ENCODE results near the gene FRMD4B. TPM values are rescaled to one million over a fixed set of nuclear protein-coding genes. Genes with fewer than 3 reads are reported as not detected.

The FRMD4B gene
- total and polyA plus RNA-seq, 4 donors, result 16.6 to 96.4 (median 39.0) TPM

- Histone ChIP-seq H3K9me3 (ENCODE audit: control insufficient read depth in 4 of 4, insufficient read depth in 3 of 4, low read length in 3 of 4) (no peaks in the 10 kb centered on the region), H3K27me3 (ENCODE audit: control insufficient read depth in 3 of 3, insufficient read depth in 3 of 3, low read length in 2 of 3) (no peaks in the 10 kb centered on the region), H3K9ac (ENCODE audit: insufficient read depth in 1 of 2, low read length in 2 of 2) (no peak overlapping the region), H3K36me3 (ENCODE audit: control insufficient read depth in 4 of 4, insufficient read depth in 4 of 4, low read length in 4 of 4) (peaks cover 0 to 2% (median 0%) of the 10 kb centered on the region in 4 donors), H3K4me3 (no peak overlapping the region), H3K4me1 (ENCODE audit: control insufficient read depth in 5 of 5, insufficient read depth in 5 of 5, low read length in 5 of 5) (peaks cover 0 to 16% (median 8%) of the 10 kb centered on the region in 5 donors), H3K27ac (ENCODE audit: low read depth in 1 of 2, low read length in 1 of 2) (peak overlapping the region; percentile 17 to 94)
- DNase-seq (peak; percentile 59 to 91 (median 79)), ATAC-seq (ENCODE audit: insufficient read depth, low FRiP score) (peak; percentile 87)
- TF ChIP-seq CTCF (IDR thresholded peaks at IDR 0.05; ENCODE audit: control extremely low read depth, extremely low read depth), result no peak
- 26 to 31% methylated on average over 10 of the region's 10 CpGs for WGBS, 2 donors
Observed at GRCh38 chr3:69330891-69331400, 54.9 kb downstream of the FRMD4B start.

GRCh38 chr3:69329892-69330291 is 56.0 kb downstream of the FRMD4B start:
- Histone ChIP-seq H3K4me3 (no peak overlapping the region), H3K27me3 (ENCODE audit: control insufficient read depth in 3 of 3, insufficient read depth in 3 of 3, low read length in 2 of 3) (no peaks in the 10 kb centered on the region), H3K27ac (ENCODE audit: low read depth in 1 of 2, low read length in 1 of 2) (no peak overlapping the region), H3K36me3 (ENCODE audit: control insufficient read depth in 4 of 4, insufficient read depth in 4 of 4, low read length in 4 of 4) (peaks cover 0 to 2% (median 0%) of the 10 kb centered on the region in 4 donors), H3K9ac (ENCODE audit: insufficient read depth in 1 of 2, low read length in 2 of 2) (no peak overlapping the region), H3K4me1 (ENCODE audit: control insufficient read depth in 5 of 5, insufficient read depth in 5 of 5, low read length in 5 of 5) (peaks cover 0 to 20% (median 8%) of the 10 kb centered on the region in 5 donors), H3K9me3 (ENCODE audit: control insufficient read depth in 4 of 4, insufficient read depth in 3 of 4, low read length in 3 of 4) (no peaks in the 10 kb centered on the region)
- DNase-seq (no peak), ATAC-seq (ENCODE audit: insufficient read depth, low FRiP score) (no peak)
- TF ChIP-seq CTCF (IDR thresholded peaks at IDR 0.05; ENCODE audit: control extremely low read depth, extremely low read depth), result no peak
- WGBS, 2 donors, result 71 to 80% methylated on average over 1 of the region's 1 CpG

GRCh38 chr3:69328963-69329302 is 57.0 kb downstream of the FRMD4B start:
- 15 to 34% methylated on average over 3 of the region's 3 CpGs for WGBS, 2 donors
- no peak for TF ChIP-seq CTCF (IDR thresholded peaks at IDR 0.05; ENCODE audit: control extremely low read depth, extremely low read depth)
- Histone ChIP-seq H3K27me3 (ENCODE audit: control insufficient read depth in 3 of 3, insufficient read depth in 3 of 3, low read length in 2 of 3) (no peaks in the 10 kb centered on the region), H3K4me1 (ENCODE audit: control insufficient read depth in 5 of 5, insufficient read depth in 5 of 5, low read length in 5 of 5) (peaks cover 0 to 20% (median 9%) of the 10 kb centered on the region in 5 donors), H3K27ac (ENCODE audit: low read depth in 1 of 2, low read length in 1 of 2) (no peak overlapping the region), H3K4me3 (no peak overlapping the region), H3K9ac (ENCODE audit: insufficient read depth in 1 of 2, low read length in 2 of 2) (no peak overlapping the region), H3K9me3 (ENCODE audit: control insufficient read depth in 4 of 4, insufficient read depth in 3 of 4, low read length in 3 of 4) (no peaks in the 10 kb centered on the region), H3K36me3 (ENCODE audit: control insufficient read depth in 4 of 4, insufficient read depth in 4 of 4, low read length in 4 of 4) (peaks cover 0 to 2% (median 0%) of the 10 kb centered on the region in 4 donors)
- ATAC-seq (ENCODE audit: insufficient read depth, low FRiP score), result no peak
- DNase-seq, result no peak
